Colonic mucosa (tissue), 4 donors: ENCODE measurements around the gene ABCG1. TPM values are rescaled to one million over a fixed set of nuclear protein-coding genes. Genes with fewer than 3 reads are reported as not detected.

Experiments
- DNase-seq: peaks from one replicate; pipeline ENCODE4 v3.0.0-alpha.2; 2020
- H3K27ac ChIP-seq: fragments of 200-600 bp; one replicate; pipeline ENCODE4 v1.8.0; 2021
- H3K27me3 ChIP-seq: fragments of 200-600 bp; one replicate; pipeline ENCODE4 v1.8.0; 2021
- H3K36me3 ChIP-seq: fragments of 200-600 bp; one replicate; pipeline ENCODE4 v1.8.0; 2021
- H3K4me1 ChIP-seq: fragments of 200-600 bp; one replicate; pipeline ENCODE4 v1.8.0; 2021; ENCODE audit warnings: mild to moderate bottlenecking
- H3K4me3 ChIP-seq: fragments of 200-600 bp; one replicate; pipeline ENCODE4 v1.8.0; 2021
- H3K9ac ChIP-seq, 2 donors: one replicate each; pipeline ENCODE4 v1.7.0; 2013; ENCODE audit warnings: control low read depth in 2 of 2, low read depth in 2 of 2, low read length in 2 of 2
- H3K9me3 ChIP-seq: fragments of 200-600 bp; one replicate; pipeline ENCODE4 v1.8.0; 2021
- CTCF ChIP-seq: fragments of 200-600 bp; IDR thresholded peaks from one replicate; pipeline ENCODE4 v1.8.0; 2022; ENCODE audit warnings: antibody characterized with exemption, mild to moderate bottlenecking
- intact Hi-C: fragments of 100-400 bp; cut with DNase I; formaldehyde crosslinking; loops from one replicate; pipeline ENCODE4 v1.14.1; 2022
- total RNA-seq, 2 donors: library from RNA; stranded (reverse); fragmentation: NEBNext Ultra II Directional in 1 of 2; extraction: Animal tissue kit (Norgen Biotek cat#: 25700) in 1 of 2; gene quantifications; one replicate each; pipeline ENCODE4 v1.2.1, GENCODE V29; 2021
- donor health status: healthy.
- donor health status: DM: no; HTN: no; CAD: no.
- donor health status: DM: no; HTN: no; CAD: no.

Gene ABCG1
- total RNA-seq, 2 donors from 2014 or later = 13.8 to 60.0 TPM

GRCh38 chr21:42309753-42310213 lies 90.8 kb downstream of the ABCG1 start:
- intact Hi-C loops = loop anchor here (2.0 kb wide), 2 partner anchors 71 to 139 kb away; no protein-coding TSS in a partner anchor
- DNase-seq = peak; percentile 85
- no peak overlapping the region for H3K9ac ChIP-seq
- H3K4me3 ChIP-seq = no peak overlapping the region
- peak; percentile 69 for TF ChIP-seq CTCF
- H3K9me3 ChIP-seq = no peaks in the 10 kb centered on the region
- no peaks in the 10 kb centered on the region for H3K4me1 ChIP-seq
- peak overlapping the region; percentile 23 for H3K27ac ChIP-seq
- H3K36me3 ChIP-seq = no peaks in the 10 kb centered on the region
- H3K27me3 ChIP-seq = peaks cover 7% of the 10 kb centered on the region

- H3K9me3 ChIP-seq = no peaks in the 10 kb centered on the region
- no peaks in the 10 kb centered on the region for H3K4me1 ChIP-seq
- H3K9ac ChIP-seq = no peak overlapping the region
- DNase-seq = peak; percentile 70
- H3K36me3 ChIP-seq = no peaks in the 10 kb centered on the region
- H3K4me3 ChIP-seq = no peak overlapping the region
- no peak for TF ChIP-seq CTCF
- H3K27ac ChIP-seq = peak overlapping the region; percentile 23
- intact Hi-C loops = no loop called here
- peaks cover 7% of the 10 kb centered on the region for H3K27me3 ChIP-seq
Observed at GRCh38 chr21:42310411-42311001, 91.6 kb downstream of the ABCG1 start.

- H3K4me1 ChIP-seq = no peaks in the 10 kb centered on the region
- intact Hi-C loops = no loop called here
- H3K4me3 ChIP-seq = no peak overlapping the region
- DNase-seq = no peak
- H3K9me3 ChIP-seq = no peaks in the 10 kb centered on the region
- peak overlapping the region in 1 of 2 donors; percentile 70 for H3K9ac ChIP-seq
- peak overlapping the region; percentile 23 for H3K27ac ChIP-seq
- no peak for TF ChIP-seq CTCF
- H3K27me3 ChIP-seq = peaks cover 7% of the 10 kb centered on the region
- H3K36me3 ChIP-seq = no peaks in the 10 kb centered on the region
Observed at GRCh38 chr21:42311160-42311559, 92.2 kb downstream of the ABCG1 start.

- Histone ChIP-seq H3K27ac (peak overlapping the region; percentile 93), H3K4me1 (no peaks in the 10 kb centered on the region), H3K9ac (peak overlapping the region in 1 of 2 donors; percentile 70), H3K9me3 (no peaks in the 10 kb centered on the region), H3K36me3 (no peaks in the 10 kb centered on the region), H3K27me3 (peaks cover 7% of the 10 kb centered on the region), H3K4me3 (peak overlapping the region; percentile 28)
- TF ChIP-seq CTCF = no peak
- peak; percentile 57 for DNase-seq
- intact Hi-C loops = no loop called here
Observed at GRCh38 chr21:42311816-42312625, 93.1 kb downstream of the ABCG1 start.

GRCh38 chr21:42312626-42313104 lies 93.7 kb downstream of the ABCG1 start:
- Histone ChIP-seq H3K9me3 (no peaks in the 10 kb centered on the region), H3K36me3 (no peaks in the 10 kb centered on the region), H3K9ac (peak overlapping the region; percentile 13 to 70), H3K4me3 (peak overlapping the region; percentile 28), H3K27ac (peak overlapping the region; percentile 93), H3K4me1 (no peaks in the 10 kb centered on the region), H3K27me3 (peaks cover 7% of the 10 kb centered on the region)
- DNase-seq = peak; percentile 62
- TF ChIP-seq CTCF = no peak
- intact Hi-C loops = no loop called here
